Endodermal cell (in vitro differentiated cells): ENCODE measurements around the gene TIPIN. TPM values are rescaled to one million over a fixed set of nuclear protein-coding genes. Genes with fewer than 3 reads are reported as not detected.
"Not testable (repeated sequence)": the region's sequence is repeated elsewhere in the genome, so short reads cannot be mapped to it uniquely, and the experiment has no call there.

Source experiments
- DNase-seq: peaks from one replicate; pipeline ENCODE4 v3.0.0-alpha.2; 2017
- H3K27ac ChIP-seq: 2 replicates; pipeline ENCODE4 v1.5.1; 2013; ENCODE audit warnings: mild to moderate bottlenecking, low read depth, low read length, moderate library complexity
- H3K27me3 ChIP-seq: 2 replicates; pipeline ENCODE4 v1.6.1; 2013; ENCODE audit warnings: mild to moderate bottlenecking, low read length, moderate library complexity; ENCODE audit not compliant: insufficient read depth, control insufficient read depth, poor library complexity, severe bottlenecking
- H3K36me3 ChIP-seq: 2 replicates; pipeline ENCODE4 v1.7.0; 2013; ENCODE audit warnings: mild to moderate bottlenecking, low read length, moderate library complexity; ENCODE audit not compliant: control insufficient read depth, insufficient read depth
- H3K4me1 ChIP-seq: one replicate; pipeline ENCODE4 v1.7.0; 2013; ENCODE audit warnings: low read length; ENCODE audit not compliant: control insufficient read depth, insufficient read depth
- H3K4me3 ChIP-seq: 2 replicates; pipeline ENCODE4 v1.5.1; 2013; ENCODE audit warnings: mild to moderate bottlenecking, low read length, moderate library complexity
- H3K9ac ChIP-seq: 2 replicates; pipeline ENCODE4 v1.6.1; 2013; ENCODE audit warnings: mild to moderate bottlenecking, low read length, moderate library complexity; ENCODE audit not compliant: poor library complexity, severe bottlenecking; ENCODE audit errors: extremely low read depth
- H3K9me3 ChIP-seq: 2 replicates; pipeline ENCODE4 v1.6.1; 2013; ENCODE audit warnings: mild to moderate bottlenecking, low read length, moderate library complexity; ENCODE audit not compliant: control insufficient read depth
- H3K27ac Mint-ChIP-seq: 2 replicates; pipeline ENCODE4 v1.8.0; 2020; ENCODE audit warnings: mixed read lengths
- H3K27me3 Mint-ChIP-seq: 2 replicates; pipeline ENCODE4 v1.8.0; 2021; ENCODE audit warnings: mild to moderate bottlenecking, mixed read lengths; ENCODE audit not compliant: insufficient read depth
- H3K36me3 Mint-ChIP-seq: 2 replicates; pipeline ENCODE4 v1.8.0; 2020; ENCODE audit warnings: low read depth, mixed read lengths
- H3K4me1 Mint-ChIP-seq: 2 replicates; pipeline ENCODE4 v1.8.0; 2020; ENCODE audit warnings: mixed read lengths
- H3K4me3 Mint-ChIP-seq: 2 replicates; pipeline ENCODE4 v1.8.0; 2020; ENCODE audit warnings: mild to moderate bottlenecking, moderate library complexity, mixed read lengths
- H3K9me3 Mint-ChIP-seq: 2 replicates; pipeline ENCODE4 v1.8.0; 2020; ENCODE audit warnings: mild to moderate bottlenecking, mixed read lengths
- WGBS, 2 experiments: methylation state at CpG; one replicate each; pipeline versions ENCODE4 v1.1.5 to v1.1.7; 2013; ENCODE audit warnings: missing lambda C conversion rate in 2 of 2, mixed read lengths in 1 of 2; ENCODE audit not compliant: insufficient coverage in 1 of 2, insufficient read length in 1 of 2; 5-methylcytosine and 5-hydroxymethylcytosine counted together
- total RNA-seq, 2 donors: library from RNA; stranded (reverse); fragmentation: NEBNext Ultra II Directional in 1 of 2; extraction: Animal tissue kit (Norgen Biotek cat#: 25700) in 1 of 2; gene quantifications; 2 replicates in 1 of 2; 3 replicates in 1 of 2; pipeline ENCODE4 v1.2.1, GENCODE V29; 2021
- TF ChIP-seq, protein P1 (sequence below): fragments of 200-600 bp; sonication (generic); conservative IDR thresholded peaks from 2 replicates; pipeline ENCODE4 v1.5.0; 2021; ENCODE audit warnings: antibody characterized with exemption, mild to moderate bottlenecking

The TIPIN gene
- total RNA-seq, 2 donors from 2014 or later: 19.7 to 25.5 TPM

DNA sequence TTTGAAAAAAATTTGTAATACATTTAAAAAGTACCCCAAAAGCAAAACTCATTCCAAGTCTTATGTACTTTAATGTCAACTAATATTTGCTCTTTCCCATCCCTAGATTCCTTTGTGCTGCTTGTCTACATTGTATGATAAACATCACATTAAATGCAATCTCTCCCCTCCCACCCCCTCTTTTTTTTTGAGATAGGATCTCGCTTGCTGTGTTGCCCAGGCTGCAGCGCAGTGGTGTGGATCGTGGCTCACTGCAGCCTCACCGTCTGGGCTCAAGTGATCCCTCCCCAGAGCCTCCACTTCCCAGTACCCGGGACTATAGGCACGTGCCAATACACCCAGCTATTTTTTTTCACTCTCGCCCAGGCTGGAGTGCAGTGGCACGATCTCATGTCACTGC, 42.8 kb upstream of the TIPIN start:
- H3K27me3 Mint-ChIP-seq: no peaks in the 10 kb centered on the region
- no peak overlapping the region for H3K27ac Mint-ChIP-seq
- Histone ChIP-seq H3K9ac (no peak overlapping the region), H3K27ac (no peak overlapping the region), H3K36me3 (peaks cover 60% of the 10 kb centered on the region), H3K4me3 (no peak overlapping the region), H3K4me1 (peaks cover 11% of the 10 kb centered on the region), H3K27me3 (no peaks in the 10 kb centered on the region), H3K9me3 (no peaks in the 10 kb centered on the region)
- peaks cover 15% of the 10 kb centered on the region for H3K4me1 Mint-ChIP-seq
- DNase-seq: peak; percentile 13
- H3K36me3 Mint-ChIP-seq: peaks cover 31% of the 10 kb centered on the region
- WGBS, 2 experiments: 96 to 100% methylated on average over 3 to 8 of the region's 8 CpGs
- TF ChIP-seq, protein P1, sequence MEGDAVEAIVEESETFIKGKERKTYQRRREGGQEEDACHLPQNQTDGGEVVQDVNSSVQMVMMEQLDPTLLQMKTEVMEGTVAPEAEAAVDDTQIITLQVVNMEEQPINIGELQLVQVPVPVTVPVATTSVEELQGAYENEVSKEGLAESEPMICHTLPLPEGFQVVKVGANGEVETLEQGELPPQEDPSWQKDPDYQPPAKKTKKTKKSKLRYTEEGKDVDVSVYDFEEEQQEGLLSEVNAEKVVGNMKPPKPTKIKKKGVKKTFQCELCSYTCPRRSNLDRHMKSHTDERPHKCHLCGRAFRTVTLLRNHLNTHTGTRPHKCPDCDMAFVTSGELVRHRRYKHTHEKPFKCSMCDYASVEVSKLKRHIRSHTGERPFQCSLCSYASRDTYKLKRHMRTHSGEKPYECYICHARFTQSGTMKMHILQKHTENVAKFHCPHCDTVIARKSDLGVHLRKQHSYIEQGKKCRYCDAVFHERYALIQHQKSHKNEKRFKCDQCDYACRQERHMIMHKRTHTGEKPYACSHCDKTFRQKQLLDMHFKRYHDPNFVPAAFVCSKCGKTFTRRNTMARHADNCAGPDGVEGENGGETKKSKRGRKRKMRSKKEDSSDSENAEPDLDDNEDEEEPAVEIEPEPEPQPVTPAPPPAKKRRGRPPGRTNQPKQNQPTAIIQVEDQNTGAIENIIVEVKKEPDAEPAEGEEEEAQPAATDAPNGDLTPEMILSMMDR: no peak
- no peak overlapping the region for H3K4me3 Mint-ChIP-seq
- no peaks in the 10 kb centered on the region for H3K9me3 Mint-ChIP-seq

DNA sequence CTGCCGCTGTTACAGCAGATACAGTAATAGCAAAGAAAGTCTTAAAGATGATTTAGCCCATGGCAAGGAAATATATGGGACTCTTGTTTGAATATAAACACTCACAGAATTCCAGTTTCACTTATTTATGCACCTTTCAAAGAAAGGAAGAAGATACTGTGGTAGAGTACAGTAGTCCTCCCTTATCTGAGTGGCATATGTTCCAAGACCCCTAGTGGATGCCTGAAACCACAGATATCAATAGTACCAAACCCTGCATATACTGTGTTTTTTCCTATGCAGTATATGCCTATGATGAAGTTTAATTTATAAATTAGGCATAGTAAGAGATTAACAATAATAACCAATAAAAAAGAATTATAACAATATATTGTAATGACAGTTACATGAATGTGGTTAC, 38.4 kb upstream of the TIPIN start:
- peaks cover 52% of the 10 kb centered on the region for H3K36me3 Mint-ChIP-seq
- H3K4me1 ChIP-seq: no peaks in the 10 kb centered on the region
- no peak overlapping the region for H3K27ac Mint-ChIP-seq
- WGBS, 2 experiments: 87 to 100% methylated on average over 1 of the region's 1 CpG
- no peaks in the 10 kb centered on the region for H3K9me3 Mint-ChIP-seq
- H3K4me1 Mint-ChIP-seq: peaks cover 15% of the 10 kb centered on the region
- H3K36me3 ChIP-seq: peaks cover 62% of the 10 kb centered on the region
- H3K9me3 ChIP-seq: no peaks in the 10 kb centered on the region
- H3K4me3 Mint-ChIP-seq: no peak overlapping the region
- DNase-seq: no peak
- TF ChIP-seq, protein P1: peak; percentile 44
- H3K27me3 Mint-ChIP-seq: no peaks in the 10 kb centered on the region
- H3K9ac ChIP-seq: no peak overlapping the region
- H3K27ac ChIP-seq: no peak overlapping the region
- H3K27me3 ChIP-seq: no peaks in the 10 kb centered on the region
- H3K4me3 ChIP-seq: no peak overlapping the region

DNA sequence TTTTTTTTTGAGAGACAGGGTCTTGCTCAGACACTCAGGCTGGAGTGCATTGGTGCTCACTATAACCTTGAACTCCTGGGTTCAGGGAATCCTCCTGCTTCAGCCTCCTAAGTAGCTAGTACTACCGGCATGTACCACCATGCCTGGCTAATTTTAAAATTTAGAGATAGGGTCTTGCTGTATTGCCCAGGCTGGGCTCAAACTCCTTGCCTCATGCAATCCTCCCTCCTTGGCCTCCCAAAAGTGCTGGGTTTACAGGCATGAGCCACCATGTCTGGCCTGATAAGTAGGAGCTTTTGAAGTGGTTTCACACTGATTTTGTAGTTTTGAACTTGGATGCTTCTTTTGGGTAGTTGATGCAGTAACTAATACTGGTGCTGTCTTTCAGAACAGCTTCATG, 38.0 kb upstream of the TIPIN start:
- H3K9me3 Mint-ChIP-seq: no peaks in the 10 kb centered on the region
- no peak overlapping the region for H3K27ac Mint-ChIP-seq
- no peak overlapping the region for H3K27ac ChIP-seq
- H3K27me3 Mint-ChIP-seq: no peaks in the 10 kb centered on the region
- peaks cover 18% of the 10 kb centered on the region for H3K4me1 Mint-ChIP-seq
- no peak overlapping the region for H3K9ac ChIP-seq
- H3K36me3 ChIP-seq: peaks cover 64% of the 10 kb centered on the region
- H3K4me1 ChIP-seq: no peaks in the 10 kb centered on the region
- H3K27me3 ChIP-seq: no peaks in the 10 kb centered on the region
- WGBS, 2 experiments: 93% methylated on average over 1 of the region's 1 CpG; no CpG with 5 or more reads in 1 of the 2 experiments
- no peak overlapping the region for H3K4me3 ChIP-seq
- TF ChIP-seq, protein P1: no peak
- H3K9me3 ChIP-seq: no peaks in the 10 kb centered on the region
- no peak overlapping the region for H3K4me3 Mint-ChIP-seq
- peaks cover 54% of the 10 kb centered on the region for H3K36me3 Mint-ChIP-seq
- peak; percentile 20 for DNase-seq

DNA sequence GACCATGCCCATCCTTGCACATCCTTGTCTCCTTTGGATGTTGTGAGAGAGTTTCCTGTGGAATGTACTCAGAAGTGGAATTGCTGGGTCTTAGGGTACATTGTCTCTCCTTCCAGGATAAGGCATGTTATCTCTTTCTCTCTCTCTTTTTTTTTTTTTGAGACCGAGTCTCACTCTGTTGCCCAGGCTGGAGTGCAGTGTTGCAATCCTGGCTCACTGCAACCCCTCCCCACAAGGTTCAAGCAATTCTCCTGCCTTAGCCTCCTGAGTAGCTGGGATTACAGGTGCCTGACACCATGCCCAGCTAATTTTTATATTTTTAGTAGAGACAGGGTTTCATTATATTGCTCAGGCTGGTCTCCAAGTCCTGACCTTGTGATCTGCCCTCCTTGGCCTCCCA, 36.6 kb upstream of the TIPIN start:
- H3K27ac ChIP-seq, H3K9me3 Mint-ChIP-seq, H3K27me3 Mint-ChIP-seq, H3K9me3 ChIP-seq, H3K9ac ChIP-seq, H3K4me1 ChIP-seq, H3K27ac Mint-ChIP-seq, H3K4me3 Mint-ChIP-seq, H3K4me3 ChIP-seq, H3K27me3 ChIP-seq: not testable (repeated sequence)
- Mint-ChIP-seq H3K4me1 (peaks cover 24% of the 10 kb centered on the region), H3K36me3 (peaks cover 50% of the 10 kb centered on the region)
- peak; percentile 16 for DNase-seq
- peaks cover 52% of the 10 kb centered on the region for H3K36me3 ChIP-seq
- 96 to 100% methylated on average over 1 of the region's 1 CpG for WGBS, 2 experiments
